Adrenal gland (tissue), 5 donors: ENCODE data around the gene EHMT2.
"Not testable (repeated sequence)": the region's sequence is repeated elsewhere in the genome, so short reads cannot be mapped to it uniquely, and the experiment has no call there.

ENCODE experiments used
- POLR2A ChIP-seq, 2 donors: fragments of 450-650 bp; IDR thresholded peaks; one replicate each; pipeline ENCODE4 v1.6.1; 2017; ENCODE audit warnings: antibody characterized with exemption in 2 of 2, mild to moderate bottlenecking in 2 of 2, moderate library complexity in 1 of 2
- TF ChIP-seq, protein P1 (sequence below), 6 experiments: fragments of 450-650 bp in 4 of 6; fragments of 200-600 bp in 2 of 6; sonication (generic) in 1 of 6; IDR thresholded peaks; 1 replicate in 5 of 6; 2 replicates in 1 of 6; pipeline versions ENCODE4 v1.5.1 to v1.8.0; 2016 to 2021; ENCODE audit warnings: antibody characterized with exemption in 6 of 6, mild to moderate bottlenecking in 2 of 6, moderate library complexity in 1 of 6
- donor health status: DM: no; HTN: no; CAD: no.

DNA sequence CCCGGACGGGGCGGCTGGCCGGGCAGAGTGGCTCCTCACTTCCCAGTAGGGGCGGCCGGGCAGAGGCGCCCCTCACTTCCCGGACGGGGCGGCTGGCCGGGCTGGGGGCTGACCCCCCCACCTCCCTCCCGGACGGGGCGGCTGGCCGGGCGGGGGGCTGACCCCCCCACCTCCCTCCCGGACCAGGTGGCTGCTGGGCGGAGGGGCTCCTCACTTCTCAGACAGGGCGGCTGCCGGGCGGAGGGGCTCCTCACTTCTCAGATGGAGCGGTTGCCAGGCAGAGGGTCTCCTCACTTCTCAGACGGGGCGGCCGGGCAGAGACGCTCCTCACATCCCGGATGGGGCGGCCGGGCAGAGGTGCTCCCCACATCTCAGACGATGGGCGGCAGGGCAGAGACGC lies 34.6 kb upstream of the EHMT2 start:
- TF ChIP-seq, protein P1, sequence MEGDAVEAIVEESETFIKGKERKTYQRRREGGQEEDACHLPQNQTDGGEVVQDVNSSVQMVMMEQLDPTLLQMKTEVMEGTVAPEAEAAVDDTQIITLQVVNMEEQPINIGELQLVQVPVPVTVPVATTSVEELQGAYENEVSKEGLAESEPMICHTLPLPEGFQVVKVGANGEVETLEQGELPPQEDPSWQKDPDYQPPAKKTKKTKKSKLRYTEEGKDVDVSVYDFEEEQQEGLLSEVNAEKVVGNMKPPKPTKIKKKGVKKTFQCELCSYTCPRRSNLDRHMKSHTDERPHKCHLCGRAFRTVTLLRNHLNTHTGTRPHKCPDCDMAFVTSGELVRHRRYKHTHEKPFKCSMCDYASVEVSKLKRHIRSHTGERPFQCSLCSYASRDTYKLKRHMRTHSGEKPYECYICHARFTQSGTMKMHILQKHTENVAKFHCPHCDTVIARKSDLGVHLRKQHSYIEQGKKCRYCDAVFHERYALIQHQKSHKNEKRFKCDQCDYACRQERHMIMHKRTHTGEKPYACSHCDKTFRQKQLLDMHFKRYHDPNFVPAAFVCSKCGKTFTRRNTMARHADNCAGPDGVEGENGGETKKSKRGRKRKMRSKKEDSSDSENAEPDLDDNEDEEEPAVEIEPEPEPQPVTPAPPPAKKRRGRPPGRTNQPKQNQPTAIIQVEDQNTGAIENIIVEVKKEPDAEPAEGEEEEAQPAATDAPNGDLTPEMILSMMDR (IDR thresholded peaks at IDR 0.05), result not testable (repeated sequence)
- not testable (repeated sequence) for TF ChIP-seq POLR2A (IDR thresholded peaks at IDR 0.05)
